ENCODE data around the gene MYO18A.

DNA sequence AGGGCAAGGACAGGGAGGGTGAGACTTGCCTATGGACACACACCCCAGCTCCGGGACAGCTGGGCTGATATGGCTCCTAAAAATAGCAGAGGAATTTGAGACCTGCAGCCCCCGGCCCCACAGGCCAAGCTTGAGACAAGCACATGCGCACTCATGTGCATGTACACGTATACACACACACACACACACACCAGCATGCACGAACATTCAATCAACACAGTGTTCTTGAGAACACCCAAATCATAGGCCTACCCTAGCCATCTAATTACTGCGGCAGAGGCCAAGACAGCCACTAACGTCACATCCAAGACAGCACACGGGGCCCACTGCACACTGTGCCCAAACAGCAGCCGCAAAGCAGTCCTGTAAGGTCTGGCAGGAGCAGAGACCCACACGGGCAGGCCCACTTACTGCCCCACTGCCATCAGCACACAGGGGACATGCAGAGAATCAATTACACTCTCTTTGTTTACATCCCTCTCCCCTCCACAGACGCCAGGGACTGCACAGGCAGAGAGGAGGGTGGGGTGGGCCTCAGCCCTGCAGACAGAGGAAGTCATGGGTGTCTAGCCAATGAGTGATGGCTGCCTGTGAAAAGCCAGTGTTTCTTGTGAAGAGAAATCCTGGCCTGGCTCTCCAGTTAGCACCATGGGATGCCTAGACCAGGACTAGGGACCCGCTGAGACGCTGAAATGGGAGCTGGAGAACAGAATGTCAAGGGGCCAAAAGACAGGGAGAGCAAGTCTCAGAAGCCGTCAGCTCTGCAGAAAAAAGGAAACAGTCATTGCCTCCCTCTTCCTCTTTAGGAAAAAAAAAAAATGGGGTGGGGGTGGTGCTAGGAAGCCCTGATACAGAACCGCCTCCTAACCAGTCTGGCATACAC is 39.3 kb downstream of the MYO18A start:
- TF ChIP-seq, protein P1, sequence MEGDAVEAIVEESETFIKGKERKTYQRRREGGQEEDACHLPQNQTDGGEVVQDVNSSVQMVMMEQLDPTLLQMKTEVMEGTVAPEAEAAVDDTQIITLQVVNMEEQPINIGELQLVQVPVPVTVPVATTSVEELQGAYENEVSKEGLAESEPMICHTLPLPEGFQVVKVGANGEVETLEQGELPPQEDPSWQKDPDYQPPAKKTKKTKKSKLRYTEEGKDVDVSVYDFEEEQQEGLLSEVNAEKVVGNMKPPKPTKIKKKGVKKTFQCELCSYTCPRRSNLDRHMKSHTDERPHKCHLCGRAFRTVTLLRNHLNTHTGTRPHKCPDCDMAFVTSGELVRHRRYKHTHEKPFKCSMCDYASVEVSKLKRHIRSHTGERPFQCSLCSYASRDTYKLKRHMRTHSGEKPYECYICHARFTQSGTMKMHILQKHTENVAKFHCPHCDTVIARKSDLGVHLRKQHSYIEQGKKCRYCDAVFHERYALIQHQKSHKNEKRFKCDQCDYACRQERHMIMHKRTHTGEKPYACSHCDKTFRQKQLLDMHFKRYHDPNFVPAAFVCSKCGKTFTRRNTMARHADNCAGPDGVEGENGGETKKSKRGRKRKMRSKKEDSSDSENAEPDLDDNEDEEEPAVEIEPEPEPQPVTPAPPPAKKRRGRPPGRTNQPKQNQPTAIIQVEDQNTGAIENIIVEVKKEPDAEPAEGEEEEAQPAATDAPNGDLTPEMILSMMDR (IDR thresholded peaks at IDR 0.05; ENCODE audit: borderline replicate concordance, extremely low read depth, low read length, poor library complexity, severe bottlenecking) = no peak
- TF ChIP-seq EZH2 (IDR thresholded peaks at IDR 0.05; ENCODE audit: borderline replicate concordance, low read depth, low read length, severe bottlenecking) = no peak

Measured in DND-41 (cell line).